Stimulated activated CD4-positive, alpha-beta T cell treated with anti-CD3 and anti-CD28 coated beads, Interleukin-15, amount 100 ng/mL, for 1 hour (primary cell): ENCODE results near the gene COL1A2.

Experiments used
- DNase-seq, 2 donors: peaks; one replicate each; pipeline ENCODE4 v3.0.0-alpha.2; 2020; ENCODE audit warnings: low read depth in 1 of 2, low spot score in 1 of 2

Gene COL1A2

DNA sequence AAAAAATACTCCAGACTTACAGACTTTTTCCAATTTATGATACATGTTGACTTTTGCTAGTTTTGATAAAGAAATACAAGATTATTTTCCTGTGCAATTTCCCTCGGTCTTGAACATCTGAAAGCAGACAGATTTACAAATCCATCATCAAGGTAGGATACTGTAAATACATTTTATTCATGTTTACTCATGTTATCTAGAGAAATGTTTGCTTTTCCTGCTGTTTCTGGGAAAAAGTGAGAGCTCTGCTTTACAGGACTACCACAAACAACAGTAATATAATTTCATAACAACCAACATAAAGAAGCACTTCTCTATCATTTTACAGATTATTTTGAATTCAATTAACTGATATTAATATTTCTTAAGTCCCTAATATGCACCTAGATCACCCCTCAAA lies 83.2 kb downstream of the COL1A2 start:
- DNase-seq, result no peak

GRCh38 chr7:94478648-94479214 lies 84.0 kb downstream of the COL1A2 start:
- no peak for DNase-seq
